ENCODE measurements around the gene PHAF1. TPM values are rescaled to one million over a fixed set of nuclear protein-coding genes. Genes with fewer than 3 reads are reported as not detected.

PHAF1 gene
- 35.0 and 36.8 TPM in 2 replicates for total RNA-seq (2014; rRNA removed; shearing (Covaris generic))
- polyA plus RNA-seq (2014; cell fraction: nucleus; rRNA removed) = 37.0 and 39.7 TPM in 2 replicates

DNA sequence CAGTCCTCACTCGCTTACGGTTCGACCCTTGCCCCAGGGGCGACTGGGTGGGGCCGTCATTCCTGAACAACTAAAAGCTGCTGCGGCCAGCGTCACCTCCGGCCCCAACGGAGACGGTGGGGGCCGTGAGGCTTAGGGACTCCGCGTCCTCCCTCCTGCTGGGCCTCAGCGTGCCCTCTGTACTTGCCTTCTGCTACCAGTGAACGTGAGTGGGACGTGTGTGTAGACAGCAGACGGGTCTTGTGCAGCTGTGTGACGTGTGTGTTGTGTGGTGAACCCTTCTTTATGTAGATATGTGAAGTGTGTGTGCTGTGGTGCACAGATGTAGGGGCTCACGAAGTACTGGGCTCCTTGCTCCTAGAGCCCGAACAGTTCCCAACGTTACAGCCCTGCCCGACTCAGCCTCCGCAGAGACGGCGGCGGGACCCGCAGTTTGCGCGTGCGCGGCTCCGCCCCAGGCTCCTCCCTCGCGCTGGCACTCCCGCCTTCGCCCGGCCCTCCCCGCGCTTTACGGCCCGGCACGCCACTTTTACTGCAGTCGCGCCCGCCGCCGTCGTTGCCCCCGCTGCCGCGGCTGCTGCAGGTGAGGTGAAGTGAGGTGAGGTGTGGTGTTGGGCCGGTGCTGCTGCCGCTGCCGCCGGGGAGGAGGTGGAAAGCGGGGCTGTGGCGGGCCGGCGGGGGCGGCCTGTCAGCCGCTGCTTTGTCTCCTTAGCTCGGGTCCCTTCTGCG, at the start of gene PHAF1:
TSS of gene PHAF1 (plus strand) at position 535 of the 729 bp plus-strand sequence. CDS start 235 bp downstream, outside the sequence.
- peak; percentile 91 for DNase-seq (ENCODE audit: extremely low read depth, low read depth)

DNA sequence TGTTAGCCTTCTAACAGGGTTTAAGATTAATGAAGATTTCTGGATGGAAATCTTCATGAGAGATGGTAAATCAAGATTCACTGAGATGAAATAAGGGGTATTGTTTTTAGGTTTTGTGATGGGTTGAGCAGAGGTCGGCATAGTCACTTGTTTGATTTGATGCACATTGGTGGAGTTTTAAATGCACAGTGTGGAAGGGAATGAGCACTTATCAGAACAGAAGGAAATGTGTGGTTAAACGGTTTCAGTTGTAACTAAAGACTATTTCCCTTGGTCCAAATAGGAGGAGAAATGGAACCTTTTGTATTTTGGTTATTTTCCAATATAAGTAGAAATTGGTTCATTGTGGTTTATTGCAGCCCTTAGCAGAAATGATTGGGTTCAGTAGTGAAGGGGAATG, 46.7 kb upstream of the PHAF1 start:
- no peak for DNase-seq (ENCODE audit: extremely low read depth, low read depth)

DNA sequence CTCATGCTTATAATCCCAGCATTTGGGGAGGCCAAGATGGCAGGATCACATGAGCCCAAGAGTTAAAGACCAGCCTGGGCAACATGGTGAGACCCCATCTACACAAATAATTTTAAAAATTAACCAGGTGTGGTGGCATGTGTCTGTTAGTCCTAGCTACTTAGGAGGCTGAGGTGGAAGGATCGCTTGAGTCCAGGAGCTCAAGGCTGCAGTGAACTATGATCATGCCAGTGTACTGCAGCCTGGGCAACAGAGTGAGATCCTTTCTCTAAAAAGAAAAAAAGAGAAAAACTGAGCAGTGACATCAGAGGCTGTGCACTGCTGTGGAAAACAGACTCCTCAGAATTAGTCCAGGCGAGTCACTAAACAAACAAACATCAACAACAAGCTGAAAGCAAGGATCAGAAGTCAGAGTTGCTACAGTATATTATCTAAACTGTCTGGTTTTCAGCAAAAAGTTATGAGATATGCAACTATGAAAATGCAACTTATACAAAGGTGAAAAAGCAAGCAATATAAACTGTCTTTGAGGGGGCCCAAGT, 41.5 kb upstream of the PHAF1 start:
- DNase-seq (ENCODE audit: extremely low read depth, low read depth) = peak; percentile 17

DNA sequence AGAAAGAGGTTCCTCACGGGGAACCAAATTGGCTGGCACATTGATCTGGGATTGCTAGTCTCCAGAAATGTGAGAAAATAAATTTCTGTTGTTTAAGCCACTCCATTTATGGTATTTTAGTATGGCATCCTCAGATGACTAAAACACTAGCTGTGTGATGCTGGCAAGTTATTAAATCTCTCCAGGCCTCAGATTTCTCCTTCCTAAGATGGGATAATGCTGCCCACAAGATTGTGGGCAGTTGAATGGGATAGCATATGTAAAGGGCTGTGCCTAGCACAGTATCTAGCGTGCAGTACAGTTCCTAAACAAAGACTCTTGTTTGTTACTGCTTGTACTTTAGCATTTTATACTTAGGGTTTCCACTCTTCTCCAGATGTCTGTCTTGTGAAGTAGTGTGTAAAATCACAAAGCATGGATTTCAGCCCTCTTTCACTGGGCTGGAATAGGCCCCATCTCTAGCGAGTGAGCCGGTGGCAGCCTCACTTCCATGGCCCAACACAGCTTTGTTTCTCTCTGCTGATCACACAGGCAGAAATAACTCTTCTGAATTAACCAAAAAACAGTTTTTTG, 38.2 kb upstream of the PHAF1 start:
- no peak for DNase-seq (ENCODE audit: extremely low read depth, low read depth)

DNA sequence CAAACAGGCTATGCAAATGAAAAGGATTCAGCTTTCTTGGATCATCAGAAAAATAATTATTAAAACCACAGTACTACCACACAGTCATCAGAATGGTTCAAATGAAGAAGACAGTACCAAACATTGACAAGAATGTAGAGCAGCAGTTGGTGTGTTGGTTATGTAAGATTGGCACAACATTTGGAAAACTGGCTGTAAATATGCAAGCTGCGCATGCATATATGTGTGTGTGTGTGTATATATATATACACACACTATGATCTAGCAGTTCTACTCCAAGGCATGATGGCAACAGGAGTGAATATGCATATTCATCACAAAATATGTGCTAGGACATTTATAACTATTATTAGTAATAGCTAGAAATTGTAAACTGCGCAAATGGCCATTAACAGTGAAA, 34.4 kb upstream of the PHAF1 start:
- DNase-seq (ENCODE audit: extremely low read depth, low read depth) = no peak

DNA sequence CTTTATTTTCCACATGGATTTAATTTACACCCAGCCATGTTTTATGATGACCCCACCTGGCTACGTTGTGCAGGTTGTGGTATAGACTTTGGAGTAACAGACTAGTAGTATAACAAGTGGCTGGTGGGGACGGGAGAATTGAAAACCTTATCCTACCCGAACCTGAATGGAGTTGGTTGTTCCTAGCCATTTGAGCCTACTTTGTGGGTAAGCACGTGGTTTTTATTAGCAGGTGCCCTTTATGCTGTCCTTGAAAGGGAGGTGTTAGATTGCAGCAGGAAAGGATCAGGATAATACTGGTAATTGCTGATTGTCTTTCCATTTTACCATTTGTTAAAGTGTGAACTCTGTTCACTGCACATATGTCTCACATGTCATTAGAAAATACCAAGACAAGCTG, 31.9 kb upstream of the PHAF1 start:
- DNase-seq (ENCODE audit: extremely low read depth, low read depth) = no peak

DNA sequence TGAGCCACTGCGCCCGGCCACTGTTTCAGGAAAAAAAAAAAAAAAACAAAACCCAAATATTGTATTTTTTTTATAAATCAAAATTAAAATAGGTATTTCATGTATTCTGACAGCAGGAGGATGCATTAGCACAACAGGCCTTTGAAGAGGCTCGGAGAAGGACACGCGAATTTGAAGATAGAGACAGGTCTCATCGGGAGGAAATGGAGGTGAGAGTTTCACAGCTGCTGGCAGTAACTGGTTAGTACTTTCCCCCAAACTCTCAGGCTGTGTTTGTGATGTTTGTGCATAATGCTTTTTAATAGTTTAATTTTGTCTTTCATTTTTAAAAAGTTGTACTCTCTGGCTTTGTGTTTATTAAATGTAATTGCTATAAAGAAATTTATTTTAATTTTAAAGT, 27.6 kb upstream of the PHAF1 start:
- DNase-seq (ENCODE audit: extremely low read depth, low read depth) = no peak

DNA sequence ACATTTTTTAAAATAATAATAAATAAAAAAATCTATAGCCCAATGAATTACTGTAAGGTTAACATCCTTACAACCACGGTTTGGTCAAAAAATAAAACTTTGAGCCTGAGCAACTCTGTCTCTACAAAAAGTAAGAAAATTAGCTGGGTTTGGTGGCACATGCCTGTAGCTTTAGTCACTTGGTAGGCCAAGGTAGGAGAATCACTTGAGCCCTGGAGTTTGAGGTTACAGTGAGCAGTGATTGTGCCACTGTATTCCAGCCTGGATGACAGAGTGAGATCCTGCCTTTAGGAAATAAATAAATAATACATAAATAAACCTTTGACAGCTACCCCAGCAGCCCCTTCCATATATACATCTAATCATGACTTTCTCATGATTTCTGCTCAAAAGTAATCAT, 26.9 kb upstream of the PHAF1 start:
- DNase-seq (ENCODE audit: extremely low read depth, low read depth) = no peak

DNA sequence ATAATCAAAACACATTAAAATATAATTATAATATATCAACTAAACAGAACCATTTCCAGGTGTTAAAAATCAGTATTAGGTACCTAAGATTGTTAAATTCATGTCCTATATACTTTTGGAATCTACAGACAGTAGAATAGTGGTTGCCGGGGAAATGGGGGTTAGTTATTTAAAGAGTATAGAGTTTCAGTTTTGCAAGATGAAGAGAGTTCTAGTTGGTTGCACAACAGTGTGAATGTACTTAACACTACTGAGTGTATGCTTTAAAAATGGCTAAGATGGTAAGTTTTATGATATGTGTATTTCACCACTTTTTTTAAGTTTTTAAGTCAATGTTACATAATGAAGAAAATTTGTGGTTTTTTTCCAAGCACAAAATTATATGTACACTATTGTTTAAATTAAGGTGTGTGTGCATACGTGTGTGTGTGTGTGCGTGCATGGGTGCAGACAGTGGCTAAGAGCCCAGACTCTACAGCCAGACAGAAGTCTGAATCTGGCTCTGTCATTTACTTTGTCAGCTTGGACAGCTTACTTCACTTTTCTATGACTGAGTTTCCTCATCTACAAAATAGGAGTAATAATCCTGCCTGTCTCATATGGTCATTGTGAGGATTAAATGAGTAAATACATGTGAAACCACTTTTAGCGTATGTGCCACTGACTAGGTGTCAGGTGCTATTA, 25.3 kb upstream of the PHAF1 start:
- DNase-seq (ENCODE audit: extremely low read depth, low read depth) = no peak

DNA sequence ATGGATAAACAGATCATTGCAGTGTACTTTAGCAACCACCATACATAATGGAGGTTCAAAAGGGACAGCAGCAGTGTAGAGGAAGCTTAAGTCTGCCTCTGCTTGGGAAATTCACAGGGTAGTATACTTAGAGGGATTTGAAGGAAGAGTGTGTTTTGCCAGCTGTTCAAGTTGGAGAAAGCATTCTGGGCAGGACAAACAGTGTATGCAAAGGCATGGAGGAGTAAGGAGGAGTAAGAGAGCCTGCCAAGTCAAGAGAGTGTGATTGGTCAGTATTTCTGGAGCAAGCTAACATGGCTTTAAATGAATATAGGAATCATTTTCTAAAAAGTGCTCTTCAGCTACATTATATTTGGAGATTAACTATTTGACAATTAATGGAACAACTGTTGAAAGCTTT, 22.9 kb upstream of the PHAF1 start:
- no peak for DNase-seq (ENCODE audit: extremely low read depth, low read depth)

DNA sequence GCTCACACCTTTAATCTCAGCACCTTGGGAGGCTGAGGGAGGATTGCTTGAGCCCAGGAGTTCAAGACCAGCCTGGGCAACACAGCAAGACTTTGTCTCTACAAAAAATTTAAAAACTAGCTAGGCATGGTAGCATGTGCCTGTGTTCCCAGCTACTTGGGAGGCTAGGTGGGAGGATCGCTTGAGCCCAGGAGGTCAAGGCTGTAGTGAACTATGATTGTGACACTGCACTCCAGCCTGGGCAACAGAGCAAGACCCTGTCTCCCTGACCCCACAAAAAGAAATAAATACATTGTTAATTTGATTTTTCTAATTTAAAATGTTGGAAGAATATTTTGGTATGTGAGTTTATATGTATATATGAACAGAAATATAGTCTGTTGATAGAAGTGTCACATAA, 22.4 kb upstream of the PHAF1 start:
- DNase-seq (ENCODE audit: extremely low read depth, low read depth) = no peak

DNA sequence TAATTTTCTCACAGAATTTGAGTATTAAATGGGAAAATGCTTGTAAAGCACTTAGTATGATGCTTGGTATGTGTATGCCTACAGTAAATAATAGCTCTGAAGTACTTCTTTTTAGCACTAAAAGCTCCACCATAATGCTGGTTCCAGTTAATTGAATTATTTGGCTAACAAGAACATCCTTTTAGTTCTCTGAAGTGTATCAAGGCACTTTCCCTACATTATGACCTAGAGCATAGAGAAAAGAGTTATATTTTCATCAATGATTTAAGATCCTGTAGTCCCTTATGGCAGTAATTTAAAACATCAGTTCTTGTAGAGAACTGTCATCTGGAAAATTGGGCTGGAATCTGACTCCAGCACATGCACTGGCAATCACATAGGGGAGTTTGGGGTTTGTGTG, 21.9 kb upstream of the PHAF1 start:
- no peak for DNase-seq (ENCODE audit: extremely low read depth, low read depth)

DNA sequence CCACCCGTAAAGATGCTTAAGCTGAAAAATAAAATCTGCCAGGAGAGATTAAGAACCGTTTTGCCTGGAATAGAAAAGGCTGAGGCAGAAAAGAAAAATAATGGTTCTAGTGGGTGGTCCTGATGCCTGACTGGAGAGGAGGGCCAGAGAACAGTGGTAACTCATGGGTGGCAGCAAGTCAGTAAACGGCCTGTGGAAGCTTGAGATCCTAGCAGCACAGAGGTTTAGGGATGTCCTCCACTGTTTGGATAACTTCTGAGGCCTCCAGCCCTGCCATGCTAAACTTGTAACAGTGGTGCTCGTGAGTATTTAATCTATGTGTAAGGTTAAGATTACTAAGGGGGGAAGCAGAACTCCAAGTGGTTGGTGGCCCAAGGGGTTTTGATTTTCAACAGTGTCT, 21.2 kb upstream of the PHAF1 start:
- no peak for DNase-seq (ENCODE audit: extremely low read depth, low read depth)

DNA sequence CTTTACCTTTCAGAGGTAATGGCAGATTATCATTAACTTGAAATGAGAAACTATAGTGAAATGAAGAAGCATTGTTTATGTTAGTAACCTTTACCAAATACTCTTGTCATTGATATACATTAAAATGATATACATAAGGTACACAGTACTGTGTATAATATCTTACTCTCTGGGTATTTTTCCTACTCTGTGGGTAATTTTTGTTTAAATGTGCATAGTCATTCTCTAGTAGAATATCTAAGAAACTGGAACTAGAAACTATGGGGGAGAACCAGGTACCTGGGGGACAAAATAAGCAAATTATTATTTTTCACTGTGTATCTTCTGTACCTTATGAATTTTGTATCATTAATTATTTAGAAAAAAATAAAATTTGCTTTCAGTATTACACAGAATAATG, 20.6 kb upstream of the PHAF1 start:
- DNase-seq (ENCODE audit: extremely low read depth, low read depth) = no peak

DNA sequence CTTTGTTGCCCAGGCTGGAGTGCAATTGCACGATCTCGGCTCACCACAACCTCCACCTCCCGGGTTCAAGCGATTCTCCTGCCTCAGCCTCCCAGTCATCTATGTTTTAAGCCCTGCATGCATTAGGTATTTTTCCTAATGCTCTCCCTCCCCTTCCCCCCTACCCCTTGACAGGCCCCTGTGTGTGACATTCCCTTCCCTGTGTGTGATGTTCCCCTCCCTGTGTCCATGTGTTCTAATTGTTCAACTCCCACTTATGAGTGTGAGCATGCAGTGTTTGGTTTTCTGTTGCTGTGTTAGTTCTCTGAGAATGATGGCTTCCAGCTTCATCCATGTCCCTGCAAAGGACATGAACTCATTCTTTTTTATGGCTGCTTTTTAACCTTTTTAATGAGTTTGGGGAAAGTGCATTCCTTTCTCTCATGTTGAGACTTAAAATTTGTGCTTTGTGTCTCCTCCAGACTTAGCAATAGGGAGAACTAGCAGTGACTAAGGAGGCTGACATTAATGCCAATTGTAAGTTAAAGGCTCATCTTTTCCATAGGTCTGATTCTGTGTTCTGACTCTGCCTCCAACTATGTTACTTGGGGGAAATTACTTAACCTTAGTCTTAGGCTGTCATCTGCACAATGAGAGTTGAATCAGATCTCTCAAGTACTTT, 17.7 kb upstream of the PHAF1 start:
- DNase-seq (ENCODE audit: extremely low read depth, low read depth) = no peak

DNA sequence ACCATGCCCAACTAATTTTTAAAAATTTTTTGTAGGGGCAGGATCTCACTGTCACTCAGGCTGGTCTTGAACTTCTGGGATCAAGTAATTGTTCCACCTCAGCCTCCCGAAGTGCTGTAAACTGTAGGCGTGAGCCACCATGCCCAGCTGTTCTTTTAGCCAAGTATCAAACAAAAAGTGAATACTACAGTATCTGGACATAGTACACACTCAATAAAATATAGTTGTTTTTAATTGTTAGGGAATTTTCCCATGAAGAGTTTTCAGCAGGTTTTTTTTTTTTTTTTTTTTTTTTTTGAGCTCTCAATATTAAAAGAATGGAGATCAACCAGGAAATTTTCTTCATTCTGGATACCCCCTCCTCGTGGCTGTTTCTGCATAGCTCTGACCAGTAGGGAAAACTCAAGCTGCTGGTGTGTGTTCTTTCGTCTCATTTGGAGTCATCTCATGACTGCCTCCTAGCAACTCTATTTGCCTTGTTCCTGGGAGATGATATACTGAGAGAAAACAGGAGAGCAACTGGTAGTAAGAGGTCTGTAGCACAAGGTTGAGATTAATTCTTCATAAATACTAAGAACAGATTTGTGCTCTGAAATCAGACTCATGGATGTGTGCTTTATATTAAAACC, 16.5 kb upstream of the PHAF1 start:
- no peak for DNase-seq (ENCODE audit: extremely low read depth, low read depth)

DNA sequence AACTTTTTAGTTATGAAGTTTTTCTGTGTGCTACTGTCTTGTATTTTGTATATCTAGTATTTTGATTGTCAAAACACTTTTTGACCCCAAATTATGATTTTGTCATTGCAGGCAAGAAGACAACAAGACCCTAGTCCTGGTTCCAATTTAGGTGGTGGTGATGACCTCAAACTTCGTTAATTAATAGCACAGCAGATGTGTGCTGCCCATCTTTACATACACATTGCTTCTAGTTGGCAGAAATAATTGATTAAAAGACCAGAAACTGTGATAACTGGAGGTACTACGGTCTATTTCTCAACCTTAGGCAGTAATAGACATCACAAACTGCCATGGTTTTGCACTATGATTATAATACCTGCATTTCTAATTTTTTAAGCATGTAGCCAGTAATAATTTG, 11.1 kb upstream of the PHAF1 start:
- DNase-seq (ENCODE audit: extremely low read depth, low read depth) = no peak

DNA sequence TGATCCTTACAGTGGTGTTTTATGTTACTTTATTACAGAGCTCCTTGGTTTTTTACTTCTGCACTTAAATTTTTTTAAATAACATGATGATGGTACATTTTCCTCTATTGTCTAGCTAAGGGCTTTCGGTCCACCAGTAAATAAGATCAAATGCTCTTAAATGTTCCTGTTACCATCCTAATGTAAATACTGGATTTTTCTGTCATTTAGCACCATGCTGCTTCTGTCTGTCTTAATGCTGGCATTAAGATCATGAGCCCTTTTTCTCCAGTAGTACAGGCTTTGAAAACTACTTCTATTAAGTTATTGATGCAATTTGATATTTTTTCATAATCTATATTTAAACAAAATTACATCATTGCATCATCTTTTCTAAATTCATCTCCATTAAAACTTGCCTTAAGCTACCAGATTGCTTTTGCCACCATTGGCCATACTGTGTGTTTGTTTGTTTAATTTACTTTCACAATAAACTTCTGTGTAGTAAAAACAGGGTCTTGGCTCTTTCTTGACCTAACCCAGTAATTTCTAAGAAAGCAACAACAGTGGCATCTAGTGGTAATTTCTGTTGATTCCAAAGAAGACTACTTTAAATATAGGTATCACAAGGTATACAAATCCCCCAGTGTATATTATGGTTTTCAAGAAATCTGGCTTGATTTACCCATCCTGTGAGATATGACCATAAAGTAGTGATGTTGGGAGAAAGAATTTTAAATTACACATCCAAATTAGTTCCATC, 9.0 kb upstream of the PHAF1 start:
- DNase-seq (ENCODE audit: extremely low read depth, low read depth) = peak; percentile 43

DNA sequence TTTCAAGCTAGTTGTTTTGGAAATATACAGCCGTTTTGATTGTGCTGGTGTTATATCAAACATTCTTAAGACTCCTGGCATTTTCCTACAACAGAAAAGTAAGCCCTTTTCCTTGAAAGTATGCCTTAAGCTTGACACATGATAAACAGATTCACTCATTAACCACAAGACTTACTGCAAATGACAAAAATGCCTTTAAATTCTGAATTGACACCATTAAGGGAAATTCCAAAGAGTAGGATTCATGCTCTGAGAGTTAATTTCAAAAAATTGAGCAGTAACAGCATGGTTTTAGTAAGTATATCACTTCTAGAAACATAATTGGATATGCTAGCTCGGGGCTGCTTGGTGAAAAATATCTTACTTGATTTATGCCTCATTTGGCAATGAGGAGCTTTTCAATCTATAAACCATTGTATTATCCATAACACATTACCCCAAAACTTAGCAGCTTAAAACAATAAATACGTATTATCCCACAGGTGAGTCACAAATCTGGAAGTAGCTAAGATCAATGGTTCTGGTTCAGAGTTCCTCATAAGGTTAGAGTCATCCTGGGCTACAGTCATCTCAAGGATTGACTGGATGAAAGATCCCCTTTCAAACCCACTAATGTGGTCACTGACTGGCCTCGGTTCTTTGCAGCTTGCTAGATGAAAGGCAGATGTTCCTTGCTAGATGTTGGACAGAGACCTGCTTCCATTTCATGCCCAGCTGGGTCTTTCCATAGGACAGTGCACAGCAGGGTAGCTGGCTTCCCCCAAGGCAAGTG, 8.2 kb upstream of the PHAF1 start:
- no peak for DNase-seq (ENCODE audit: extremely low read depth, low read depth)

Data from NCI-H460 (cell line).